ENCODE results near the gene NIN. TPM values are rescaled to one million over a fixed set of nuclear protein-coding genes. Genes with fewer than 3 reads are reported as not detected.

Gene NIN
- total RNA-seq, 3 donors from 2014 or later (not counting 1 experiment from before 2014, with no cell fraction given), result 90.8 to 127 (median 118) TPM

DNA sequence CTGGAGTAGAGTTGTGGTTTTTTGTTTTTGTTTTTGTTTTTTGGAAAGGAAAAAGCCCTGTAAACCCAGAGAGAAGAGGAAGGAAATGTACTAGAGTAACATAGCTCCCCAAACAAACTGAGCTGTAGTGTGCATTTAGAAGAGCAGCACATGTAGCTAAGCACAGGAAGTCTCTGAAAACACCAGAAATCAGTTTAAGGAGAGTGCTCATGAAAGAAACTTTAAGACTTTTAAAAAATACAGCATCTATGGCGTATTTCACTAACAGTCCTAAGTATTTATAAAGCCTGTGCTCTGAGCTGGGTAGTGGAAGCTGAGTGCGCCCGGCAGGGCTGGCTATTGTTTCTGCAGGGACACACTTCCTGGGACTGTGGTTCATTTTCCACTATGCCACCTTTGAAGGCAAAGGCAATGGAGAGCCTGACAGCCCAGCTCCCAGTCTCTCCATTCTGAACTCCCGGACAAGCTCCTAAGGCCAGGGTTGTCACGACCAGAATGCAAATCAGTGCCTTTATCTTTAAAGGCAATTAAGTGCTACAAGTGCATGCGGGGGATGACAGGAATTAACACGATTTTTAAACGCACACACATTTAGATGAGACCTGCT lies 45.4 kb downstream of the NIN start:
- H3K4me1 ChIP-seq (ENCODE audit: control insufficient read depth, insufficient read depth, low read length), result peaks cover 44% of the 10 kb centered on the region

DNA sequence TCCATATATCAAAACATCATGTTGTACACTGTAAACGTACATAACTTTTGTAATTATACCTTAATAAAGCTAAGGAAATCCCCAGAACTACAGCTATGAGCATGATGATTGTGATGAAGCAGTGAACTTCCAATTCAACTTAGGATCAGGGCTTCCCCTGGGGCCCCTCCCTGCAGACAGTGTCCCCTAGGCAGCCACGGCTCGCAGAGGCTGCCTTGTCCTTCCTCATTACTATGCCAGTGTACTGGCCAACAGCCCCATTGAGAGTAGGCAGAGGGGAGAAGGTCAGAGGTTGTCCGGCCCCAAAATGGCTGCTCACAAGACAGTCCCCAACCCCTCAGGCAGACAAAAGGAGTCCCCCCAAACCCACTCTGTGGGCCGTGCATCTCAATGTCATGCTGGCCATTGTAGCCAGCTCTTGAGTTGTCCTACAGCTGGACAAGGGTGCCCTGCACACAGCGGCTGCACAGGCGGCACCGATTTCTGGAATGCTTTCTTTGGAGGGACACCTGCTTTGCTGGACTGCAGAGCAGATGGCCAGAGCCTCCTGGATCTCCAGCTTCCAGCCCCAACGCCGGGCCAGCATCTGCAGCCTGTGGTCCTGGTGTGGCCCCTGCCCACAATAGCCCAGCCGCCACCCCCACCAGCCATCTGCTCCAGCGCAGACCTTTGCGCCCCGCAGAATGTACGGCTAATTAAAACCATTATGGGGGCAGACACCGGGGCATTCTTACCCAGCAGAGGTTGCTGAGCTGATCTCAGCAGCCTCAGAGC lies 46.1 kb downstream of the NIN start:
- no peaks in the 10 kb centered on the region for H3K27me3 Mint-ChIP-seq (ENCODE audit: low read depth in 2 of 2)
- peaks cover 61 to 71% of the 10 kb centered on the region in 2 donors for H3K4me1 Mint-ChIP-seq
- intact Hi-C loops (cut with micrococcal nuclease), result no loop called here
- peaks cover 10% of the 10 kb centered on the region for H3K36me3 ChIP-seq (ENCODE audit: control insufficient read depth, insufficient read depth, low read length)
- H3K9me3 ChIP-seq (ENCODE audit: control insufficient read depth, insufficient read depth, low read length), result no peaks in the 10 kb centered on the region
- no peaks in the 10 kb centered on the region for H3K27me3 ChIP-seq (ENCODE audit: control insufficient read depth, insufficient read depth, low read length)
- 60% methylated on average over 15 of the region's 16 CpGs for WGBS (ENCODE audit: insufficient coverage)
- peaks cover 40% of the 10 kb centered on the region for H3K4me1 ChIP-seq (ENCODE audit: control insufficient read depth, insufficient read depth, low read length)
- no peaks in the 10 kb centered on the region for H3K9me3 Mint-ChIP-seq
- peak overlapping the region; percentile 16 for H3K27ac ChIP-seq (ENCODE audit: low read length)
- TF ChIP-seq, protein P1, sequence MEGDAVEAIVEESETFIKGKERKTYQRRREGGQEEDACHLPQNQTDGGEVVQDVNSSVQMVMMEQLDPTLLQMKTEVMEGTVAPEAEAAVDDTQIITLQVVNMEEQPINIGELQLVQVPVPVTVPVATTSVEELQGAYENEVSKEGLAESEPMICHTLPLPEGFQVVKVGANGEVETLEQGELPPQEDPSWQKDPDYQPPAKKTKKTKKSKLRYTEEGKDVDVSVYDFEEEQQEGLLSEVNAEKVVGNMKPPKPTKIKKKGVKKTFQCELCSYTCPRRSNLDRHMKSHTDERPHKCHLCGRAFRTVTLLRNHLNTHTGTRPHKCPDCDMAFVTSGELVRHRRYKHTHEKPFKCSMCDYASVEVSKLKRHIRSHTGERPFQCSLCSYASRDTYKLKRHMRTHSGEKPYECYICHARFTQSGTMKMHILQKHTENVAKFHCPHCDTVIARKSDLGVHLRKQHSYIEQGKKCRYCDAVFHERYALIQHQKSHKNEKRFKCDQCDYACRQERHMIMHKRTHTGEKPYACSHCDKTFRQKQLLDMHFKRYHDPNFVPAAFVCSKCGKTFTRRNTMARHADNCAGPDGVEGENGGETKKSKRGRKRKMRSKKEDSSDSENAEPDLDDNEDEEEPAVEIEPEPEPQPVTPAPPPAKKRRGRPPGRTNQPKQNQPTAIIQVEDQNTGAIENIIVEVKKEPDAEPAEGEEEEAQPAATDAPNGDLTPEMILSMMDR (IDR thresholded peaks at IDR 0.05), result no peak
- DNase-seq, result peak in 1 of 2 donors; percentile 36
- no peaks in the 10 kb centered on the region for H3K36me3 Mint-ChIP-seq
- peak; percentile 4 to 22 (median 20) for ATAC-seq
- H3K27ac Mint-ChIP-seq, result peak overlapping the region; percentile 77 to 79
- H3K4me3 ChIP-seq (ENCODE audit: low read length), result no peak overlapping the region
- H3K4me3 Mint-ChIP-seq, result peak overlapping the region; percentile 59

More for the DNA sequence above, 45.4 kb downstream of the NIN start:
- H3K27ac Mint-ChIP-seq, result peak overlapping the region; percentile 77 to 79
- WGBS (ENCODE audit: insufficient coverage), result 22% methylated on average over 8 of the region's 8 CpGs
- Histone ChIP-seq H3K36me3 (ENCODE audit: control insufficient read depth, insufficient read depth, low read length) (peaks cover 12% of the 10 kb centered on the region), H3K27me3 (ENCODE audit: control insufficient read depth, insufficient read depth, low read length) (no peaks in the 10 kb centered on the region), H3K9me3 (ENCODE audit: control insufficient read depth, insufficient read depth, low read length) (no peaks in the 10 kb centered on the region), H3K4me3 (ENCODE audit: low read length) (no peak overlapping the region), H3K27ac (ENCODE audit: low read length) (peak overlapping the region; percentile 32)
- intact Hi-C loops (cut with micrococcal nuclease), result no loop called here
- H3K4me1 Mint-ChIP-seq, result peaks cover 60 to 69% of the 10 kb centered on the region in 2 donors
- no peaks in the 10 kb centered on the region for H3K9me3 Mint-ChIP-seq
- H3K4me3 Mint-ChIP-seq, result peak overlapping the region; percentile 59
- ATAC-seq (peak; percentile 32 to 54 (median 40)), DNase-seq (peak in 1 of 2 donors; percentile 52)
- TF ChIP-seq, protein P1 (IDR thresholded peaks at IDR 0.05), result no peak
- H3K36me3 Mint-ChIP-seq, result no peaks in the 10 kb centered on the region
- H3K27me3 Mint-ChIP-seq (ENCODE audit: low read depth in 2 of 2), result no peaks in the 10 kb centered on the region

DNA sequence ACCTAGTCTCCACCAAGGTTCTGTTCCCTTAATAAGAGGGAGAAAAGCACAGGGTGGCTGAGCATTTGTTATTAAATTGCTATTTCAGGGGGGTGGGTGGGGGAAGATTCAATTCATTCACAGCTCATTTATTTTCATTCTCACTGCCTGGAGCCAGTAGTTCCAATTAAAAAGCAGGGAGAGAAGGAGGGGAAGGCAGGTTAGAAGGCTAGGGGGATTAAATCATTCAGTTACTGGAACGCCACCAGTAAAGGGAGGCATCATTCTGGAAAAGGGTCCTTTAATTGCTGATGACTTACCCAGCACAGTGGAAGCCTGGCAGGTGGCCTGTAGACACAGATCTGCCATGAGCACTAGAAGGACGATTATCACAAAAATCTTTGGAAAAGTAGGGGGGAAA lies 47.4 kb downstream of the NIN start:
- 91% methylated on average over 2 of the region's 2 CpGs for WGBS (ENCODE audit: insufficient coverage)
- intact Hi-C loops (cut with micrococcal nuclease), result no loop called here
- no peak overlapping the region for H3K27ac ChIP-seq (ENCODE audit: low read length)
- Mint-ChIP-seq H3K4me3 (no peak overlapping the region), H3K27ac (peak overlapping the region; percentile 38 to 77), H3K27me3 (ENCODE audit: low read depth in 2 of 2) (no peaks in the 10 kb centered on the region), H3K4me1 (peaks cover 60 to 73% of the 10 kb centered on the region in 2 donors), H3K36me3 (no peaks in the 10 kb centered on the region), H3K9me3 (no peaks in the 10 kb centered on the region)
- peaks cover 6% of the 10 kb centered on the region for H3K36me3 ChIP-seq (ENCODE audit: control insufficient read depth, insufficient read depth, low read length)
- TF ChIP-seq, protein P1 (IDR thresholded peaks at IDR 0.05), result no peak
- H3K27me3 ChIP-seq (ENCODE audit: control insufficient read depth, insufficient read depth, low read length), result no peaks in the 10 kb centered on the region
- H3K9me3 ChIP-seq (ENCODE audit: control insufficient read depth, insufficient read depth, low read length), result no peaks in the 10 kb centered on the region
- DNase-seq (no peak), ATAC-seq (no peak)
- no peak overlapping the region for H3K4me3 ChIP-seq (ENCODE audit: low read length)
- peaks cover 37% of the 10 kb centered on the region for H3K4me1 ChIP-seq (ENCODE audit: control insufficient read depth, insufficient read depth, low read length)
